NCI-H524 (cell line): ENCODE data around the gene SIX3.

Source experiments
- DNase-seq, 2 experiments: peaks; one replicate each; lab custom pipeline; 2025; lab: John Stamatoyannopoulos, UW

Gene SIX3

DNA sequence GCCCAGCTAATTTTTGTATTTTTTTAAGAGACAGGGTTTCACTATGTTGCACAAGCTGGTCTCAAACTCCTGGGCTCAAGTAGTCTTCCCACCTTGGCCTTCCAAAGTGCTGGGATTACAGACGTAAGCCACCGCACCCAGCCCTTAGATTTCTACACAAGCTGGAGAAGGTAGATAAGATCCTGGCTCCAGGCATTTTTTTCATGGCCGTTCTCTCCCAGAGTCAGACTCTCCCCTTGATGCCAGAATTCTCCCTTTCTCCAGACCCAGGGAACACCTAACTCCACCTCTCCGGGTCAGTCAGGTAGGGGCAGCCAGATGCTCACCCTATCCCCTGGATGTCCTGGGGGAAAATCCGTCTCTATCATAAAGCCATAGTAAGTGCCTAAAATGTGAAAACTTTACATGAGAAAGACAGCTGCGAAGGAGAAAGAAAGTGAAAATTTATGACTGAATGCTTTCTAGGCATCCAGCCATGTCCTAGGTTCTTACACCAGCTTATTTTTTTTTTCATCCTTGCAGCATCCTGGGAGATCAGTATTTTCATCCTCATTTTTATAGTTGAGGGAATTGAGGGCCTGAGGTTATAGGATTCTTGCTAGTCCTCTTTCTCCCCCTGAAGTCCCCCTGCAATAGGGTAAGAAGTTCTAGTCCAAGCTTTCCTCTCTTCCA lies 16.3 kb downstream of the SIX3 start:
- no peak for DNase-seq

DNA sequence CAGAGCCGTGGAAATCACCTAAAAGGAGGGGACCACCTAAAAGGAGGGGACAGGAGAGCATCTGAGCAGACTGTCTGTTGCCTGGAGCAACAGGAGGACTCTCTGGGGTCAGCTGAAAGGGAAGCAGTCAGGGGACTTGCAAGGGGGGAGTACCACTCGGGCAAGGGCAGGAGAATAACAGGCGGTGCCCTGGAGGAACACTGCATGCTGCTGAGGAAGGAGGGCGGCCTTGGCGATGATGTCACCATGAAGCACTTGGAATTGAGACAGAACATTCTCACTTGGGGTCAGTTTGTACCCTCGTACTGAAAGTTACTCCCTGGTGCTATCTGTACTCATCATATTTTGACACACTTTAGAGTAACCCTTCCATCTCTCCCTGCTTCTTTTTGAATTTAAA lies 18.4 kb downstream of the SIX3 start:
- DNase-seq, result no peak

DNA sequence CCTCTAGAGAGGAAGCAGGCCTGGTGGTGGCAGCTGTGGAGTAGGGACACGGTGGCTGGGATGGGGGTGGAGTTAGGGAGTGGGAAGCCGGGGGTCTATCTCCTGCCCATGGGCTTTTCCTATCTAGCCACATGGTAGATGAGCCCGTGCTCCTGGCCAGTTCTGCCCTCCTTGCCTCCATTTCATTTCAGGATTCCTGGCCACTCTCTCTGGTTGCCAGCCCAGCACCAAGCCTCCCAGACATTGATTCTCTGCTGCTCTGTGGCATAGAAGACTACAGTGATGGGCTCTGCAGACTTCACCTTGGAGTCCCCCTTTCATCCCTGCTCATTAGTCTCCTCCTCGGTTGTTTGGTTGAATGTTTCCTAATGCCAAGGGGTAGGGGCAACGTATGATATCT lies 19.4 kb downstream of the SIX3 start:
- DNase-seq, result no peak

DNA sequence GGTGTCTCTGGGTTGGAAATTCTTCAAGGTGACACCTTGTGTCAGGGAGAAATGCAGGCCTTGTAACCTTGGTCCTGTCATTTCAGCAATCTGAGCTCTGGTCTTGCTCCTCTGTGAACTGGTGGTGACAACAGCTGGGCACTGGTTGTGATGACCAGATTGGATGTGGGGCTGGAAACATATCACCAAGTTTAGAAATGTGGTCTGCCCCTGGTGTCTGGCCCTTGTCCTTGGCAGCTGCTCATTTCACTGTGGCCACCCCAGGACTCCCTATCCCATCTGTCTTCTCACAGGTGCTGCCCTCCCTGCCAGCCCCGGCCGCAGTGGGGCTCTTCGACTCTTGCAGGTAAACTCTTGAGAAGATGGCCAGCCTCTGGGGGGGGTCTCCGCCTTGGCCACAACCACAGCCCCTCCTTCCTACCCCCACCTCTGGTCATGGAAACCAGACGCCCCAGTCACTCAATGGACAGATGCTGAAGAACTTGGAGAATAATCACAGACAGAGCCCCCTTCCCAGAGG lies 20.7 kb downstream of the SIX3 start:
- DNase-seq, result peak in 1 of 2 experiments; percentile 17

DNA sequence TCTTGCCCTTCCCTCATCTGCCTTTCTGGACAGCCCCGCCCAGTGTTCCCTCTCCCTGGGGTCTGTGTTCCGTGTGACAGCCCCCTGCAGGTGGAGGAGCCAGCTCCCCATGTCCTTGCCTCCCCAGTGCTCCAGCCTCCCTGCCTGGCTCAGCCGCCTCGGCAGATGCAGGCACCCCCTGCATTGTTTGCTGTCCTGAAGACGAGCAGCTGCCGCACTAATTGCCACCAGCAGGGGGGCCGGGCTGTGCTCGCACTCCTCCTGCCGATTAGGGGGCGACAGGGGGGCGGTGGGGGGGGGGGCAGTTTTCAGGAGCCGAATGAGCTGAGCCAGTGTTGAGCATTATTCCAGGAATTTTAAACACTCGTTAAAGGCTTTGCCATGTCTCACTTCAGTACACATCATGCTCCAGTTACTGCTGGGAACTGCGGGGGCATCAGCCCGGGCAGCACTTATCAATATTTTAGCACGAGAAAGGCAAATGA lies 23.3 kb downstream of the SIX3 start:
- DNase-seq, result peak; percentile 80 to 88

DNA sequence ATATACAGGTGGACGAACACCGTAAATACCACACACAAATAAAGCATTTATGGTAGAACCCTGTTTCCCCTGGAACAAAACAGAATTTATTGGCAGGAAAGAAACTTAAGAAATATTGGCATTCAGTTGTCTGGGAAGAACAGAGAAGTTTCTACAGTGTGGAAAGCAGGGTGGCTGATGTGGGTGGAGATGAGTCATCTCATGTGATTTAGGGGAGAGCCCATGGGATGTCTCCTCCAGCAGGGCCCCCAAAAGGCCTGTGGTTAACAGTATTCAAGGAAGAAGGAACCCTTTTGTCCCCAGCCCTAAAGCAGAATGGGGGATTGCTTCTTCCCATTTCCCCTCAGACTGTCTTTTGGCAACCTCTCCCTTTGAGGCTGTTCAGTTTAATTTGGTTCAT lies 24.2 kb downstream of the SIX3 start:
- DNase-seq, result no peak

DNA sequence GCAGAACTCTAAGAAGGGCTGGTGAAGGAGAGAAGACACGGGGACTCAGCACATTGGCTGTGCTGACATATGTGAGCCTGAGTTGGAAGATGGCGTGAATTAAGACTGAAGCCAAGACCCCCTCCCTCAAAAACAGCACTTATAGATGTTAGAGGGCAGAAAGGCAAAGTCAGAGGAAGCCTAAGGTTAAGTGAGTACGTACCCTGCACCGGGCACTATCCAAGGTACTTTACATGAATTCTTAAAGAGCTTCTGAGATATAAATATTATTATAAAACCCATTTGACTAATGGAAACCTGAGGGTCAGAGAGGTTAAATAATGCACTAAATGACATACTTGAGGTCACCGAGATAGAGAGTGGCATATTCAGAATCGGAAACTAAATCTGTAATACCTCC lies 25.6 kb downstream of the SIX3 start:
- DNase-seq, result no peak

DNA sequence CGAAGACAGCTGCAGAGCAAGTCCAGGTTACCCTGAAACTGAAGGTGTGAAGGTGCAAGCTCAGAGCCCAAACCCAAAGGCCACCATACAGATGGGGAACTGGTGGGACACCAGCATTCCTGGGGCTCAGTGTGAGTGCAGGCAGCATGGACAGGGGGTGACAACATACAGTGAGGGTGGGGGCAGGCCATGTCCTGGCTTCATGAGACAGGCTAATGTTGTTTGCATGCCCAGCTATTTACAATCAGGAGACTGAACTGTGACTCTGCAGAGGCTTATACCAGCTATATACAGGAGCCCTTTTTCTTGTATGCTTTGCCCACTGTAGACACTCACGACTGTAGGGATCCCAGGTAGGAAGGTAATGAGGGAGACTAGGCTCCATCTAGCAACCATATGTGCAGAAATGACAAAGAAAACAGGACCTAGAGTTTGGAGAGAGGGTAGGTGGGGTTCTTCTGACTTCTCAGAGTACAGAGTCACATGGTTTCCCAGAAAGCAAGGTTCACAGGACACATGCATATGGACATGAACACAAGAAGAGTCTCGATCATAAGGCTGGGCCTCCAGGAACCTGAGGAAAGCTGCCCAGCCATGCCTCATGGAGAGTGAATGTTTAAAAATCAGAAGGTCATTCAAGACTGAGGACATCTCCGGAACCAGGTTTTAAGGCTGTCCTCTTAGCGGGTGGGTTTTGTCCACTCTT lies 26.4 kb downstream of the SIX3 start:
- no peak for DNase-seq

DNA sequence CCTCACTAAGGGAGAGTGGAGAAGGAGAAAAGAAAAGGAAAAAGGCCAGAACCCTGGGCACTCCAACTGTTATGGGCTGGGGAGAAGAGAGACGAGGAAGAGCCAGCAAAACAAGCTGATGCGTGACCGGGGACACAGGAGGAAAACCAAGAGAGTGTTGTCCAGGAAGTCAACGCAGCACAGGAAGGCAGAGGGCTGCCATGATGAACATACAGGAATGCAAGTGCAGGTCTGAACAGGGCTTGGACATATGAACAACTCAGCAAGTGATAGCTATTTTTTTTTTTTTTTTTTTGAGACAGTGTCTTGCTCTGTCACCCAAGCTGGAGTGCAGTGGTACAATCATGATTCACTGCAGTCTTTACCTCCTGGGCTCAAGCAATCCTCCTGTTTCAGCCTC lies 28.4 kb downstream of the SIX3 start:
- DNase-seq, result no peak

DNA sequence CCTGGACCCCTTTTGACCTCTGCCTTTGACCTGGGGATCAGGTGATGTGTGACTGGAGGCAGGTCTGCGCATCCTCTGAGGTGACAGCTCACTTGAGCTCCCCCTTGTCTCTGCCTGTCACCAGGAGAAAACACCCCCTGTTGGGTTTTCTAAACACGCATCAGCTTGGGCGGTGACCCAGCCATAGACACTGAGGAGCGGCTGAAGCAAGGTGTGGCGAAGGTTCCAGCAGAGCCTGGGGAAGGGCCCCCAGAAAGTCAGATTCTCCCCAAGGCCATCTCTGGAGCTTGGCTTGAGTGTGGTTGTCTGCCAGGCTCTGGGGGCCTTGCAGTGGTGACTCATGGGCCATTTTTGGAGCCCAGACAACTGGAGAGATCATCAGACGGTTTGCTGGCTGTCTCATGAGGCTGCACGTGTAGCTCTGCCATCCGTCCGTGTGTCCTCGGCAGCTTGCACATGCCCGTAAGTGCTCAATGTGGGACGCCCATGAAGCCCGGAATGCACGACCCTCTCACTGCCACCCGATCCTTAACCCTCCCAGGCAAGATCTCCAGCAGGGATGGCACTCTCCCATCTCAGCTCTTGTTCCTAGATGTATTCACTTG lies 29.4 kb downstream of the SIX3 start:
- no peak for DNase-seq

DNA sequence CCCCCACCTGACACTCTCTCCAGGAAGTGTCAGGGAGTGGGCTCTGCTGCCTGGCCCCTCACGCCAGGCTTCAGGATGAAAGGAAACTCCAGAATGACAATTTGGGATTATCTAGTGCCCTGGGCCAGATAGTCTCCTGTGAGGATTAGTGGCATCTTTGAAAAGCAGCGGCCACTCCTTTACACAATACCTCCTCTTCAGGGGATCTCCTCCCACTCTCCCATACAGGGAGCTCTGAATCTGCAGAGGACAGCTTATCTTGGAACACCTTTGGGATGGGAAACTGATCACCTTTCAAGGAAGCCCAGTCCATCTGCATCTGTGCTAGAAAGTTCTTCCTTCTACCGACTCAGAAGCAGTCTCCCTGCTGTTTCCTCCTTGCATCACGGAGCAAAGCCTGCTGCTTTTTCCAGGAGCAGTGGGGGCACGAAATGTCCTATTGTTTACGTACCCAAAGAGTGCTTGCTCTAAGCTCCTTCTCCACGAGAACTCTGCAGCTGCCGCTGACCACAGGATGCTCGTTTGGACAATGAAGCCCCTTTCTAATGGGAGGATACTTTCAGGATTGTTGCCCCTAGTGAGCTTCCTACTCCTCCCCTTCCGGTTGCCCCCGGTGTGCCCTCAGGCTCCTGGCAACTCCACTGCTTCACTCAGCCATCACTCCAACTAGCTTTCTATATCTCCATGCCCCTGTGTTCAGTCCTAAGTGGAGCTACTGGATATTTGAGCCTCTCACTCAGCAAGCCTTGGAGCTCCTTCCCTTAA lies 31.5 kb downstream of the SIX3 start:
- DNase-seq, result peak in 1 of 2 experiments; percentile 50

DNA sequence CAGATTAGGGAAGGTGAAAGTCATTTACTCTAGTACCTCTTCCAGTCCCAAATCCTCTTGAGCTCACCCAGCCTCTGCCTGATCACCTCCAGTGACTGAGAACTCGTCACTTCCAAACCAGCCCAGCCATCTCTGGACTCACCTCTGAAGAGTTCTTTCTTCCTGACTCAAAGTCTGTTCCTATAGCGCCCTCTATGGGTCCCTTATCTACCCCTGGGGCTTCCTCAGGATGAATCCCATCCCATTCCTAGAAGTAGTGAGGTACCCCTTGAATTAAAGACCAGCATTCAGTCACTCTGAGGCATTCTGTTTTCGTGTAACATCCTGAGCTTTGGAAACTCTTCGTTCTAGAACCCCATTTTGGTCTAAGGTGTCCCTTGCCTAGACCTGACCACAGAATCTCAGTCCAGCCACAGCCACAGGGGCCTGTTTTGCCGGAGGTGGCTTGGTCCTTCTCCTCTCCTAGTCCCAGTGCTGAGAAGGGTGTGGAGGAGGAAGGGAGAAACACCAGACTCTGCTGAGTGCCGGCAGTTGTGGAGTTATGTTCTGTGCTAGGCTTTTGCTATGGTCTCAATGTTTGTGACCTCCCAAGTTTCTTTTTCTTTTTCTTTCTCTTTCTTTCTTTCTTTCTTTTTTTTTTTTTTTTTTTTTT lies 32.7 kb downstream of the SIX3 start:
- peak; percentile 69 to 85 for DNase-seq

DNA sequence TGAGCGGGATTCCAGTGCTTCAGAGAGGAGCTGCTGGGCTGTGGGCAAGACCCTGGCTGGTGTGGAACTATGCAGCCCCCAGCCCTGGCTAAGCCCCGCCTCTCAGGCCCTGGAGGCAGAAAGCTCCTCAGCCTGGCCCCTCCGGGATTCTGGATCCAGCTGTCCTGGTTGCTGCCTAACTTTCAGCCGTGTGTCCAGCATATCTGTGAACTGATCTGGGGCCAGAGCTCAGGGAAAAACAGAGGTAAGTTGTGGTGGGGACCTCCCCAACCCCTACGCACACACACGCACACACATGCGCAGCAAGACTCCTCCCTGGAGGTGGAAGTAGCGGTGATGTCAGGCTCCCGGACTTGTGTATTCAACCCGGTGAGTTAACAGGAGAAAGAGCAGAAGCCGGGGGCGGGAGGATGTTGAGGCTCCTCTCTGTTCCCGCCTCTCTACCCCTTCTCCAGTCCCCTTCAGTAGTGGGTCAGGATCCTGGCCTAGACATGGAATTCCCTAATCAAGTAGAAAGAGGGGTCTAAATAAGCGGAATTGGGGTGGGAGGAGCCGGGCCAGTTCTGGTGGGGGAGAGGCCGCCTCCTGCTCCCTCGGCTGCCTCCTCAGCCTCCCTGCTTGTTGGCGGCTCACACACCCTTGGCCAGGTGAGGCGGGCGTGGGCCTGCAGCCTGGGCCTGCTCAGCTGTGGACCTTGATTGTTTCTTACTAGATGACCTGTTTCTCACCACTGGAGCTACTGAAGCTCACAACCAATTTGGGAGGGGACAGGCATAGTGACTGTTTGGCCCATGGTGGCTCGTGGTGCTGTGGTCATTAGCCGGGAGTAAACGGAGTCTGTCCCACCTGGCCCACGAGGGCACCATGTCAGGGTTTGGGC lies 34.3 kb downstream of the SIX3 start:
- no peak for DNase-seq

DNA sequence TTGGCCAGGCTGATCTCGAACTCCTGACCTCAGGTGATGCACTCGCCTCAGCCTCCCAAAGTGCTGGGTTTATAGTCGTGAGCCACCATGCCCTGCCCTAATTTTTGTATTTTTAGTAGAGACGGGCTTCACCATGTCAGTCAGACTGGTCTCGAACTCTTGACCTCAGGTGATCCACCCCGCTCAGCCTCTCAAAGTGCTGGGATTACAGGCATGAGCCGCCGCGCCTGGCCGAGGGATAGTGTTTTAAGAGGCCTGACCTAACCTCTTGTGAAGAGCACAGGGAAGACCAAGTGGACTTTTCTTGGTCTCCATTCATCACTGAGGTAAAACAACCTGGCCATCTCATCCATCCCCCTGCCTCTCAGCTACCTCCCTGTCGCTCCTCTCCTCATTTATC lies 38.1 kb downstream of the SIX3 start:
- no peak for DNase-seq

DNA sequence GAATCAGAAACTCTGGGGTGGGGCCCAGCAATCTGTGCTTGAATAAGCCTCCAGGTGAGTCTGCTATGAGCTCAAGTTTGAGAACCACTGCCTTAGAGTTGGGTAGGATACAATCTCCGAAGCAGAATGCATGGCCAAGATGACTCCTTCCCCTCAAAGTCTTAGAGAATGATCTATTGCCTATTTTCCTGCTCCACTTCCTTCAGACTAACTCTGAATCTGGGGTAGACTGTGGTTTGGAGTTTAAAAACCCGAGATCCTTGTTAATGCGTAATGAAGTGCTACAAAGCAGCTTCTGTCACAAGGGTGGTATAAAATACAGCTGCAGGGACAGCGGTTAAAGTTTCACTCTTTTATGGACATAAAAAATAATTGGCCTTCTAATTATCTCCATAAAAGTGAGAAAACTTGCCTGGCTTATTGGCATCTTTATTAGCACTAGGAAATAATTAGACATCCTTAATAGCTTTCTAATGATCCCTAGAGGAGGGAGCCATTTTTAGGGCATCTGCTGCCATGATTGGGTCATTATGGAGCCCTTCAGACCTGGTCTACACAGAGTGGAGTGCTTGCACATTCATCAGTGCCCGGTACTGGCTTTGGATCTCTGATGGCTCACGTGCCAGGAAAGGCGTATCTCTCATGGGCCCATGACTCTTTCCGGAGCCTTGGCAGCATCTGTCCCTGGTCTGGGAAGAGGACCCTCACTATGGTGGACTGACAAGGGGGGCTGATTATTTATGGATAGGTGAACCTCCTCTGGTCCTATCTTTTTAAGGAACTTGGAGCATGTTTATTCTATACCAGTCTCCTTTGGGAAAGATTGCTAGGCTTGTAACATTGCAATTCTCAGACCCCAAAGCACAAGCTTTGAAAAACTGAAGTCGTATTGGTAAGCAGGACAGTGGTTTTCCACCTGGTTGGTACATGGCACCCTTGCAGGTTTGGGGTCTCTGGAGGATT lies 39.5 kb downstream of the SIX3 start:
- DNase-seq, result peak; percentile 58 to 59

DNA sequence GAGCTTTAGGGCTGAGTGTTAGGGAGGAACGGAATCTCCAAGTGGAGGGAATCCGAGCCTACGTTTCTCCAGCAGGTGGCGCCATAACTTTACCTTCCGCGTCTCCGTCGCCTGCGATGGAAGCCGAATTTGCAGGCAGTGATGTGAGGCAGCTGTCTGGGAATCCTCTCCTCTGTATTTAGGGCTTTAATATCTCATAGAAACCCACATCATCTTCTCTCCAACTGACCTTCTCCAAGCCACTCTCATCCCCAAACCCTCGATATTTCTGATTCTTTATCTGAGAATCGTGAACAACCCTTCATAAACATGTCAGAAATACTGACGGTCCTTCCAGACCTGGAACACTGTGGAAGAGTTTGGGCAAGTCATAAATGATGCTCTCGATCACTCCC lies 40.2 kb downstream of the SIX3 start:
- DNase-seq, result peak; percentile 66 to 83

DNA sequence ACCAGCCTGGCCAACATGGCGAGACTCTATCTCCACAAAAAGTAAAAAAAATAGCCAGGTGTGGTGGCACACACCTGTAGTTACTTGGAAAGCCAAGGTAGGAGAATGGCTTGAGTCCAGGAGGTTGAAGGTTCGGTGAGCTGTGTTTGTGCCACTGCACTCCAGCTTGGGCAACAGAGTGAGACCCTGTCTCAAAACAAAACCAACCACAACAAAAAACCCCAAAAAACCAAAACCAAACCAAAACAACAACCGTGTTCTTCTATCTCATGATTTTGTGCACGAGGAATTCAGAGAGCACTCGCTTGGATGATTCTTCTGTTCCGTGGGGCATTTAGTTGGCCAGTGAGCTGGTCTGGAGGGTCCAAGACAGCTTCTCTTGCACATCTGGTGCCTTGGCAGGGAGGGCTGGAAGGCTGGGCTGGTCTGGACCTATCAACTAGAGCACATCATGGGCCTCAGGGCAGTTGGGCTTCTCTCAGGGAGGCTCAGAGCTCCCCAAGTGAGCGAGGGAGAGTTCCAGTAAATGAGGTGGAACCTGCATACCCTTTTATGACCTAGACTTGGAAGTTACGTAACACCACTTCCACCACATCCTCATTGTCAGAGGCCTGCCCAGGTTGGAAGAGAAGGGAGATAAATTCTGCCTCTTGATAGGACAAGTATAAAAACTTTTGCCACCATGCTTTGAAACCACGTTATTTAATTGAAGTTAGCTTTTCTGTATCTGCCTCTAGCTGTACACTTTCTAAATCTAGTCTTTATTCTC lies 42.5 kb downstream of the SIX3 start:
- DNase-seq, result no peak

DNA sequence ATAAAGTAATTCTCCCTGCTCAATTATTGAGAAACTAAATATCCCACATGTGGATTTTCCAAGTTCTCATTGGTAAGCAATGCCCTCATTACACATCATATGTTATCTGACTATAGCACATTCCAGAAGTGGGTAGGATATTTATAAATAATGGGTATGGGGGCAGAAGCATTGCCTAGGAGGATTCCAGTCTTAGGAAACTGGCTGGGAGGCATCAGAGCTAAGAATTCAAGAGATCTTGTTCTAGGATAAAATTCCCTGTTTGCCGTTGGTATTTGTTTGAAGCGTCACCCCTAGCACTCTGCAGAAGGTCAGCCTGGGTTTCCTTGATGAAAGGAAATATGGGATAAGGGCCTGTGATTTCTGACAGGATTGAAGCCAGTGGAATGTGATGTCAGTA lies 47.7 kb downstream of the SIX3 start:
- no peak for DNase-seq

DNA sequence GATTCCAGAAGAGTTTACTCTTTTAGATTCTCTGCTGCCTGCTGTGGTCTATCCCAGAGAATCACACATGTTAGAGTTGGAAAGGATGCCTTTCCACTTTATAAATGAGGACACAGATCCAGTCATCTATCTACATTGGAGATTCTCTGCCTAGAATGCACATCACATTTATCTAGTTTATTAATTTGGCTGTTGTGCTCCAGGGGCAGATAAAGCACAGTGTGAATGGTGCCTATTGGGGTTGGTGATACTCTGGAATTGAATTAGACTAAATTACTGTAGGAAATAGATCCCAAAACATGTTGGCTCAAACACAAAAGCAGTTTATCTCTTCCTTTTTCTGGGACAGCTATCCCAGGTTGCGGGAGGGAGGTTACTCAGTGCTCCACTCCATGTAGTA lies 52.9 kb downstream of the SIX3 start:
- no peak for DNase-seq
